Measurements from ENCODE around the gene KLHDC8A. TPM values are rescaled to one million over a fixed set of nuclear protein-coding genes. Genes with fewer than 3 reads are reported as not detected.

Gene KLHDC8A
- total RNA-seq, 4 donors from 2014 or later: not detected

GRCh38 chr1:205350124-205350523 lies 6.6 kb downstream of the KLHDC8A start:
- Histone ChIP-seq H3K27ac (no peak overlapping the region), H3K4me3 (no peak overlapping the region), H3K27me3 (peaks cover 8 to 18% (median 17%) of the 10 kb centered on the region in 3 donors), H3K9me3 (no peaks in the 10 kb centered on the region), H3K36me3 (no peaks in the 10 kb centered on the region), H3K4me1 (no peaks in the 10 kb centered on the region)
- in situ Hi-C loops (cut with MboI; ENCODE audit: low sequenced_read_pairs in 4 of 4): loop anchor here in 2 of 4 donors (10.0 kb wide), 2 partner anchors 135 to 175 kb away; no protein-coding TSS in a partner anchor
- no peak for DNase-seq
- no peak for ATAC-seq
- intact Hi-C loops (cut with DNase I; ENCODE audit: low total_unique reads): loop anchor here (5.0 to 10.0 kb wide), 2 partner anchors 135 to 172 kb away; no protein-coding TSS in a partner anchor
- TF ChIP-seq CTCF (IDR thresholded peaks at IDR 0.05 in 4 of 5, conservative IDR thresholded peaks at IDR 0.05 in 1 of 5) (no peak), POLR2A (IDR thresholded peaks at IDR 0.05) (no peak)

GRCh38 chr1:205348554-205349487 lies 7.9 kb downstream of the KLHDC8A start:
- intact Hi-C loops (cut with DNase I; ENCODE audit: low total_unique reads) (no loop called here), in situ Hi-C loops (cut with MboI; ENCODE audit: low sequenced_read_pairs in 4 of 4) (no loop called here)
- Histone ChIP-seq H3K36me3 (no peaks in the 10 kb centered on the region), H3K9me3 (no peaks in the 10 kb centered on the region), H3K4me3 (no peak overlapping the region), H3K4me1 (peaks cover 6 to 7% of the 10 kb centered on the region in 2 donors), H3K27ac (no peak overlapping the region), H3K27me3 (peaks cover 21 to 31% (median 29%) of the 10 kb centered on the region in 3 donors)
- no peak for TF ChIP-seq POLR2A (IDR thresholded peaks at IDR 0.05)
- no peak for TF ChIP-seq CTCF (IDR thresholded peaks at IDR 0.05 in 4 of 5, conservative IDR thresholded peaks at IDR 0.05 in 1 of 5)
- no peak for DNase-seq
- no peak for ATAC-seq

- intact Hi-C loops (cut with DNase I; ENCODE audit: low total_unique reads): no loop called here
Observed at GRCh38 chr1:205346956-205347574, 9.7 kb downstream of the KLHDC8A start.

GRCh38 chr1:205345761-205346160 lies 11.0 kb downstream of the KLHDC8A start:
- Histone ChIP-seq H3K36me3 (no peaks in the 10 kb centered on the region), H3K9me3 (no peaks in the 10 kb centered on the region), H3K4me1 (peaks cover 9 to 11% of the 10 kb centered on the region in 2 donors), H3K4me3 (no peak overlapping the region), H3K27me3 (peaks cover 31 to 41% (median 40%) of the 10 kb centered on the region in 3 donors), H3K27ac (no peak overlapping the region)
- TF ChIP-seq CTCF (IDR thresholded peaks at IDR 0.05 in 4 of 5, conservative IDR thresholded peaks at IDR 0.05 in 1 of 5) (no peak), POLR2A (IDR thresholded peaks at IDR 0.05) (no peak)
- in situ Hi-C loops (cut with MboI; ENCODE audit: low sequenced_read_pairs in 4 of 4) (no loop called here), intact Hi-C loops (cut with DNase I; ENCODE audit: low total_unique reads) (no loop called here)
- ATAC-seq: no peak
- no peak for DNase-seq

More at GRCh38 chr1:205346956-205347574, 9.7 kb downstream of the KLHDC8A start:
- Histone ChIP-seq H3K4me1 (peaks cover 9 to 11% of the 10 kb centered on the region in 2 donors), H3K36me3 (no peaks in the 10 kb centered on the region), H3K9me3 (no peaks in the 10 kb centered on the region), H3K27me3 (peaks cover 31 to 41% (median 40%) of the 10 kb centered on the region in 3 donors), H3K27ac (no peak overlapping the region), H3K4me3 (no peak overlapping the region)
- ATAC-seq (no peak), DNase-seq (no peak)
- in situ Hi-C loops (cut with MboI; ENCODE audit: low sequenced_read_pairs in 4 of 4): no loop called here
- TF ChIP-seq POLR2A (IDR thresholded peaks at IDR 0.05): no peak
- TF ChIP-seq CTCF (IDR thresholded peaks at IDR 0.05 in 4 of 5, conservative IDR thresholded peaks at IDR 0.05 in 1 of 5): no peak

Measured in gastrocnemius medialis (tissue), 4 donors.